Measurements from ENCODE around the gene NOL9.
"Not testable (repeated sequence)": the region's sequence is repeated elsewhere in the genome, so short reads cannot be mapped to it uniquely, and the experiment has no call there.

Gene NOL9

DNA sequence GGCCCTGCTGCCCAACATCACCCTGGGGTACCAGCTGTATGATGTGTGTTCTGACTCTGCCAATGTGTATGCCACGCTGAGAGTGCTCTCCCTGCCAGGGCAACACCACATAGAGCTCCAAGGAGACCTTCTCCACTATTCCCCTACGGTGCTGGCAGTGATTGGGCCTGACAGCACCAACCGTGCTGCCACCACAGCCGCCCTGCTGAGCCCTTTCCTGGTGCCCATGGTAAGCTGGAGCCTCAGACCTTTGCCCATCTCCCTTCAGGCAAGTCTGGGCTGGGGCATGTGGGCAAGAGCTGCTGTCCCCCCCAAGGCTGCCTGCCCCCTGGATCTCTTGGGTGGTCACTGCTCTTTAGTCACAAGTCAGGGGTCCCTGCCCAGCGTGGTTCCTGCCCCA is 16.7 kb upstream of the NOL9 start:
- FAIRE-seq, result no peak

DNA sequence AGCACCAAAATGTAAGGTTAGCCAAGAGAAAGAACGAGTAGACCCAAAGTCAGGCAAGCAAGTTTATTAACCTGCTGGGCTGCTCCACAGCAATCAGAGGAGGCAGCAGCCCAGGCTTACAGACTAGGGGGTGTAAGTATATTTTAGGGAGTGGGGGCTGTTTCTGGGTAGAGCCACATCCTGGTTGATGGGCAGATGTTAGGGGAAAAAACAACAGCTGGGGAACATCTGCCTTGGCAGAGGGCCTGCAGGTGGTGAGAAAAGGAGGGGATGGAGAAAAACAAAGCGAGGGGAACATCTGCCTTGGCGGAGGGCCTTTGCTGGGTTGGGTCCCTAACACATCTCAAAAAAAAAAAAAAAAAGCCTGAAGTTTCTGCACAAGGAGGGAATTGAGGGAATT is 15.8 kb upstream of the NOL9 start:
- FAIRE-seq, result no peak

DNA sequence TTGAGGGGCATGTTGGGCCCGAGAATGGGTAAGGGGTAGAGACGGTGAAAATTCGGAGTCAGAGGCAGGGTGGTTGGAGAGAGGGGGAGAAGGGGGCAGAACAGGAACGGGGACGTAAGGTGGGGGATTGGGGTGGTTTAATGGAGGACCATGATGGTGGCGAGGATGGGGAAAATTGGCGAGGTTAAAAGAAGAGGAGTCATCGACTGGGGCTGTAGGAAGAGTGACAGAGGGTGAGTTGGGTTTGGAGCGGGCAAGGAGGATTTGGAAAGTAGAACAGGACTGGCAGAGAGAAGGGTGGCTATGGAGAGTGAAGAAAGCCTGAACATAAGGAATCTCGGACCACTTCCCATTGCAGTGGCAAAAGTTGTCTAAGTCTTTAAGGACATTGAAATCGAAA is 14.7 kb upstream of the NOL9 start:
- FAIRE-seq, result no peak

DNA sequence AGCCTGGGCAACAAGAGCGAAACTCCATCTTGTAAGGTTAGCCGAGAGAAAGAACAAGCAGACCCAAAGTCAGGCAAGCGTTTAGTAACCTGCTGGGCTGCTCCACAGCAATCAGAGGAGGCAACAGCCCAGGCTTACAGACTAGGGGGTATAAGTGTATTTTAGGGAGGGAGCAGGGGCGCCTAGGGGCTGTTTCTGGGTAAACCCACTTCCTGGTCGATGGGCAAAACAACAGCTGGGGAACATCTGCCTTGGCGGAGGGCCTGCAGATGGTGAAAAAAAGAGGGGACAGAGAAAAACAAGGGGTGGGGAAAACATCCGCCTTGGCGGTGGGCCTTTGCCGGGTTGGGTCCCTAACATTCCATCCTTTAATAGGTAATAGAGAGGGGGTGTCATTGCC is 6.0 kb upstream of the NOL9 start:
- FAIRE-seq, result no peak

DNA sequence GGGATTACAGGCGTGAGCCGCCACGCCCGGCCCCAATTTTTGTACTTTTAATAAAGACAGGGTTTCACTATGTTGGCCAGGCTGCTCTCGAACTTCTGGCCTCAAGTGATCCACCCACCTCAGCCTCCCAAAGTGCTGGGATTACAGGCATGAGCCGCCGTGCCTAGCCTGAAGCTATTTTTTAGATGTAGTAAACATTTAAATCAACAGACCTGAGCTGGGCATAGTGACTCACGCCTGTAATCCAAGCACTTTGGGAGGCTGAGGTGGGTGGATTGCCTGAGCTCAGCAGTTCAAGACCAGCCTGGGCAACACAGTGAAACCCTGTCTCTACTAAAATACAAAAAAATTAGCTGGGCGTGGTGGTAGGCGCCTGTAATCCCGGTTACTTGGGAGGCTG is 4.8 kb upstream of the NOL9 start:
- FAIRE-seq, result not testable (repeated sequence)

DNA sequence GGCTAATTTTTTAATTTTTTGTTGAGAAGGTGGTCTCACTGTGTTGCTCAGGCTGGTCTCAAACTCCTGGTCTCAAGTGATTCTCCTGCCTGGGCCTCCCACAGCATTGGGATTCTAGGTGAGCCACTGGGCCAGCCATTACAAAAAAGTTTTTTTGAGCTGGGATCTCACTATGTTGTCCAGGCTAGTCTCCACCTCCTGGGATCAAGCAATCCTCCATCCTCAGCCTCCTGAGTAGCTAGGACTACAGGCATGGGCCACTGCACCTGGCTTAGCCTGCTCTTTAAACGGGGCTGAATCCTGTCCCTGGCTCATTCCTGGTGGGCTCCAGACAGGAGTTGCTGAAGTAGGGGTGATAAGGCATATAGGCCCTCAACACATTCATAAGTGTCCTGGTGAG is 3.3 kb upstream of the NOL9 start:
- no peak for FAIRE-seq

DNA sequence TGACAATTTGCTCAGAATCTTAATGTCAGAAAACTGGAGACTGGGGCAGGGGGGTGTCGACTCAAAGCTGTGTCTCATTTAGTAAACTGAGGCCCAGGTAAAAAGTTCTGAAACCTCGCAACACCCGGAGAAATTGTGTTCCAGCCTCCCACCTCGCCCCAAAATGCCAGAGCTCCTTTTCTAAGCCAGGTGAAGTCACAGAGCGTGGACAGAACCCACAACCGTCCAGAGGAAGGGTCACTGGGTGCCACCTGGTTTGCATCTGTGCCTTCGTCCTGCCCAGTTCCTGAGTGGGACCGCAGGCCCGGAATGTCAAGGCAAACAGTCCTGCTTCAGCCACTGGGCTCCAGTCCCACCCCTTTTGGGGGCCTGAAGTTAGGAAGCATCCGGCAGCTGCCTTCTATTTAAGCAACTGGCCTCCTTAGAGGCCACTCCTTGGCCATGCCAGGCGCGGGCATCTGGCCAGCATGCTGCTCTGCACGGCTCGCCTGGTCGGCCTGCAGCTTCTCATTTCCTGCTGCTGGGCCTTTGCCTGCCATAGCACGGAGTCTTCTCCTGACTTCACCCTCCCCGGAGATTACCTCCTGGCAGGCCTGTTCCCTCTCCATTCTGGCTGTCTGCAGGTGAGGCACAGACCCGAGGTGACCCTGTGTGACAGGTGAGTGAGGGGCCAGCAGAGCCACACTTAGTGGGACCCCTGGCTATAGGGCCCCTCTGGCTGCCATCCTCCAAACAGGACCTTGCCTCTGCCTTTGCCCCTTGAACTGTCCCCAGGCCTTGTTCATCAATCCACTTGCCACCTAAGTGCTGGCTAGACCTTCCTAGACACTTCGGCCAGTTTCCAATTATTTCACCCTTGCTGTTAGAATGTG is 830 bp upstream of the NOL9 start, which contains the start of gene TAS1R1:
Gene TAS1R1, plus strand, starts transcription at position 401 of the 872 bp plus-strand sequence. Its CDS starts 67 bp downstream, at position 468.
- FAIRE-seq, result no peak

DNA sequence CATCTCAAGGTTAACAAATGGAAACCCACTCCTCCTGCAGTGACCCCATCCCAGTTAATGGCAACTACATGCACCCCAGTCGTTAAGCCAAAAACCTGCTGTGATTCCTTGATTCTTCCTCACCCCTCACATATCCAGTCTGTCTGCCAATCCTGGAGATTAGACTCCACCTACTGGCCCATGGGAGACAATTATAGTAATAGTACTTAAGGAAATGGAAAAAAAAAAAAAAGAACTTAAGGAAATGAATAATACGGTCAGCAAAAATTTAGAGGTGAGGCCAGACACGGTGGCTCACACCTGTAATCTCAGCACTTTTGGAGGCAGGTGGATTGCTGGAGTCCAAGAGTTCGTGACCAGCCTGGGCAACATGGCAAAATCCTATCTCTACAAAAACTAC is 7.0 kb downstream of the NOL9 start:
- no peak for FAIRE-seq

DNA sequence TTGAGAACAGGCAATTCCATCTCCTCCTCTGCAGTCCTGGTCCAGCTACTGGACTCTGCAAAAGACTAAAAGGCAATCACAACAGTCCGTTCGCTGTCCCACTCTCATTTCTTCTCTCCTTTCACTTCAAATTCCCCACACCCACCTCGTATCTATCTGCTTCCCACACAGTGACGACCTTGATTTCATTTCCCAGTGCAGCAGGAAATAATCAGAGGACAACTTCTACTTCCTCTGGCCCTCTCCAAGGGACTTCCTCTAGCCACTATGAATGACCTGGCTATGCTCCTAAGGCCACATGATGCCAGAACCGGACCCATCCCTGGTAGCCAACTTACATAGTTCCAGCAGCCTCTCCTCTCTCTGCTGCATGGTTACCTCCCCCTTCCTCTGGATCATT is 8.0 kb downstream of the NOL9 start:
- FAIRE-seq, result no peak

DNA sequence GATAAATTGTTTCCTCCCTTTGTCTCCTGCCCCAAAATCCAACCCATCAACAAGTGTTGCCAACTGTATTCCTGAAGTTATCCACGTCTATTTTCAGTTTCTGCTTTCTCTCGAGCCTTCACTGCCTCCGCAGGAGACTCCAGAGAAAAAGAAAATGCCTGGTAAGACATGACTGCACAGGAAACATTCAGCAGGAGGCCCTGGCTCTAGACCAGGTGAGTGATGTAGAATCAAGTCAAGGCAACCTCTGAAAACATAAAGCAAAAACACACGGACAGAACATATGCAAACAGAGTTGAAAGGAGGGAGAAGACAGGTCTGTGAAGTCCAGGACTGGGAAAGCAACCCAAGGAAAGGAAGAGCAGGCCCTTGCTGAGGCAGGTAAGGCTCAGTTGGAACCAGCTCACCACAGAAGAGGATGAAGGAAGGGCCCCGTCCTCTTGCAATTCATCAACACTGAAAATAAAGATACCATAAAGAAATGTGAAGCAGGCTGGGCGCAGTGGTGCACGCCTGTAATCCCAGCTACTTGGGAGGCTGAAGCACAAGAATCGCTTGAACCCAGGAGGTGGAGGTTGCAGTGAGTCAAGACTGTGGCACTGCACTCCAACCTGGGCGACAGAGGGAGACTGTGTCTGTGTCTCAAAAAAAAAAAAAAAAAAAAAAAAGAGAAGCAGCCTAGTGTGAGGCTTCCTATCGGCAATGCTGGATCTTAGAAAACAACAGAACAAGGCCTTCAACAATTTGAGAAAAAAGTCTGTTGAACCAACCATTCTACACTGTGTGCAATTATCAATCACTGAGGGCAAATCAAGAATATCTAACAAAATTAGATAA is 8.8 kb downstream of the NOL9 start:
- FAIRE-seq, result no peak

DNA sequence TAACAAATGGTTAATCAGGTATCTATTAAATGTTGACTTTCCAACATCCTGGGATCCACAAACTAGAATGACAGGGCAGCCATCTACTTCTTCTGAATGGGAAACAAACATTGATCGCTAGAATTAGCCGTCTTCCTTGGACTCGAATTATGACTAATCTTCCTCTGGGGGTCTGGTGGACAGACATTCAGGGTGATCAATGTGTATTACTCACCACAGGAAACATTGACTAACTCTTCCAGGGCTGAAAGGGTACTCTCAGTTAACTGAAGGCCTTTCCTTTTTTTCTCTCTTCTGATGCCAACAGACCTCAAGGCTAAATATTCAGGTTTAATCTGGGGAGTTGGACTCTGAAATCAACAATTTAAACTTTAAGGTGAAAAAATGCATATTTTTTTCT is 9.5 kb downstream of the NOL9 start:
- no peak for FAIRE-seq

DNA sequence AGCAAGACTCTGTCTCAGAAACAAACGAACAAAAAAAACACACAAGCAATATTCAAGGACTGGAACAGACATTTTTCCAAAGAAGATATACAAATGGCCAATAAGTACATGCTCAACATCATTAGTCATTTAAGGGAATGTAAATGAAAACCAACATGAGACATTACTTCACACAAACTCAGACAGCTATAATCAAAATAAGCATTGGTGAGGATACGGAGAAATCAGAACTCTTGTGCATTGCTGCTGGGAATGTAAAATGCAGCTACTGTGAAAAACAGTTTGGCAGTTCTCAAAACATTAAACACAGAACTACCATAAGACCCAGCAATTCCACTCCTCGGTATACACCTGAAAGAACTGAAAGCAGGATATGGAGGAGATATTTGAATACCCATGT is 15.4 kb downstream of the NOL9 start:
- FAIRE-seq, result no peak

DNA sequence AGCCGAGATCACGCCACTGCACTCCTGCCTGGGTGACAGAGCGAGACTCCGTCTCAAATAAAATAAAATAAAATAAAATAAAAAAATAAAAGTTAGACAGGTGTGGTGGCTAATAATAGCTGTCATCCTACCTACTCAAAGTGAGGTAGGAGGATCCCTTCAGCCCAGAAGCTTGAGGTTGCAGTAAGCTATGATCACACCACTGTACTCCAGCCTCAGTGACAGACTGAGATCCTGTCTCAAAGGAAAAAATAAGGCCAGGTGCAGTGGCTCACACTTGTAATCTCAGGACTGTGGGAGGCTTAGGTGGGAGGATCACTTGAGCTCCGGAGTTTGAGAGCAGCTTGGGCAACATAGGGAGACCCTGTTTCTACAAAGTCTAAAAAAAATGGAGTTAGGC is 18.0 kb downstream of the NOL9 start:
- FAIRE-seq, result no peak

DNA sequence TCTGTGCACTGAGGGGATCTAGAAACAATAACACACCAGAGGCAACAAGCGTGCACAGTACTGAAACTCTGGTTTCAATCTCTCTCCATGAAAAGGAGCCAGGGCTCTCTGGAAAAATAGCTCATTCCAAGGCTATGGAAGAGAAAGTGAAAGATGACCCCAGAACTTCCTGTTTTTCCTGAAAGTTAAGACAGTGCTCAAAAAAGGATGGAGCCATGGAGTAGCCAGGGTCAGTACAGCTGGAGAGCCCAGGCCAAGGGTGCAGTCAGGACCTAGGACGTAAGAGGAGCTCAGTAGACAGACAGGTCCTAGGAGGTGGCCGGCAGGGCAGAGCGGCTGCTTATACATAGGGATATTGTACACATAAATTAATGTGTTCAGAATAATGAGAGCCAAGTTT is 19.1 kb downstream of the NOL9 start:
- no peak for FAIRE-seq

DNA sequence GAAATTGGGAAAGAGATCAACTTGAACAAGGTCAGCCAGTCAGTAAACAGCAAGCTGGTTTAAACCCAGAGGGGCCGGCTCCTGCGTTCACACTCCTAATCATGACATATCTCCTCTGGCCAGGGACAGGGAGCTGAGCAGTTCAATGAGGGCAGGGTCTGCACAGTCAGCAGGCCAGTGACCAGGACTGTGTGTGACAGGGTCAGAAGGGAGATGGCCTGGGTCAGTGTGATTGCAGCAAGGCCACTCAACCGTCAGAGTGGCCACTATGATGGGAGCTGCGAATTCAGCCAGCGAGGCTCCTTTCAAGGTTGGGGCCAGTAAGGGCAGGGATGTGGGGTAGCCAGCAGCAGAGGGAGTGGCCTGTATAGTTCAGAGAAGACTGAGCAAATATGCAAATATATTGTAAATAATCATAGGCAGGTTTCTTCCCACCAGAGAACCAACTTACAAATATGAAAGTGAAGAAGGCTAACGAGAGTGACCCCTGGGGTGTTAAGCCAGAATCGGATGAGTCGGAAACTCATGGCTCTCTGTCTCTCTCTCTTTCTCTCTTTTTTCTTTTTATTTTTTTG is 20.0 kb downstream of the NOL9 start:
- FAIRE-seq, result no peak

DNA sequence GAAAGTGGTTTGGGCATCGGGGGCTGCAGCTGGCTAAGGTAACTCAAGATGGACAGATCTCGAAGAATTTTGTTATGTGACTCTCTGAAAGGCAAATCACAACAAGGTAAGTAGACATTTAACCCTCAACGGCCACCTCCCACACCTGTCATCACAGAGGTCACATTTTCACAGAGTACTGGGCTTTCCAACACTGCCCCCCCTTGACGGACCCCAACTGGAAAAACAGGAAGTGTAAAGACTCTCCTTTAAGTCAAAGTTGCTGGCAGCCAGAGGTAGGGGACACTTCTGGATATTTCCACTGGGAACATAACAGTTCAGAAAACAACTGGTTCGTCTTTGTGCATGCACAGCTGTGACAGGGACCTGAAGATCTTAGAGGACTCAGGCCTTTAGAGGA is 22.3 kb downstream of the NOL9 start:
- no peak for FAIRE-seq

DNA sequence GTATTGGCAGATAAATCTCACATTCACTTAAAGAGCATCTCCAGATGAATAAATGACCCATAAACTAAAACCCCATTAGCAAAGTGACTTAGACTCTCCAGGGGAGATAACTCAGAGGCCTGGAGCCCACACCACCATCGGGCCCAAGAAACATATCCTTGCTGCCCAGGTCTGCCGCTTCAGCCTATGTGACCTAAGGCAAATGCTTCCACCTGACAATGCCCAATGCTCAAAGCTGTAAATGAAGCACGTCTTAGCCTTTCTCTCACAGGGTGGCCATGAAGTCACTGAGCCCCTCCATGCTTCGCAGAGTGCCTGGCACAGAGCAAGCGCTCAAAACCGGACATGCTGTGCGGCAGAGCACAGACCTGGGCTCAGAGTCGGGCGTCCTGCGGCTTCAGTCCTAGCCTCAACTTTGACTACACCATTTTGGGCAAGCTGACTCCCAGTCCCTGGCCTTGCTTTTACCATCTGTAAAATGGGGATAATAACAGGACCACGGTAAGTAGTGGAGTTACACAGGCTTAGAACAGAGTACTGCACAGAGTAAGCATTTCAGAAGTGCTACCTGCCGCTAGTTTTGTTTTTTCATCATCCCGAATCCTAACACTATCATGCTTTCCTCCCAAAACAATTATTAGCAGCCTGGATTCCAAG is 23.7 kb downstream of the NOL9 start:
- no peak for FAIRE-seq

DNA sequence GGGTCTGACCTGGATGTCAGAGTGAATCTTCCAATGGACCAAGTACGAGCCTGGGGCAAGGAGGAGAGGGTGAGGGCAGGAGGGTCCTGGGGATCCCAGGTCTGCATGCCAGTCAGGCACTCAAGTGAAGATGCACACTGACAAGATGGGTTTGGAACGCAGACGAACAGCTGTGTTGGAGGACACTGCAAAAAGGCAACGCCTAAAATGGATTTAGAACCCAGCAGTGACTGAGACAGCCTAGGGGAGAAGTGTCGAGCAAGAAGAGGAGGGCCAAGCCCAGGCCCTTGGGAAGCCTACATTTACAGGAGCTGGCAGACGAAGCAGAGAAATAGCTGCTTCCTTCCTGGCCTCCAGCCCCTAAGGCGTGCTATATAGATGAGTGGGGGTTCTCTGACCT is 25.8 kb downstream of the NOL9 start:
- no peak for FAIRE-seq

DNA sequence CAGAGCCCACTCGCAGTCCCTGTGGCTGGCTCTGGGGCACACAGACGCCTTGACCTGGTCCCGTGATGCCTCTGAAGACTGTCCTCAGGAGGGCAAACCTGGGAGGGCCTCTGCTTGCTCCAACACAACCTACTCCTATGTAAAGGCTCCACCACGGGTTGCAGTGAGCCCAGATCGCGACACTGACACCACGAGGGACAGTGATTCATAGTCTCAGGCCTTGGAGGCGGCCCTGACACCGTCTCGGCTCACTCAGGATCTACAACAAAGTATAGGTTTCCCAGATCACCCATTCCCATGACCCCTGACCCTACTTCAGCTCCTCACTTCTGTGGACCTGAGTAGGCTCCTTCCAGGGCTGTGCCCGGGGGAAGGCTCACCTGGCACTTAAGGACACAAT is 28.0 kb downstream of the NOL9 start:
- no peak for FAIRE-seq

DNA sequence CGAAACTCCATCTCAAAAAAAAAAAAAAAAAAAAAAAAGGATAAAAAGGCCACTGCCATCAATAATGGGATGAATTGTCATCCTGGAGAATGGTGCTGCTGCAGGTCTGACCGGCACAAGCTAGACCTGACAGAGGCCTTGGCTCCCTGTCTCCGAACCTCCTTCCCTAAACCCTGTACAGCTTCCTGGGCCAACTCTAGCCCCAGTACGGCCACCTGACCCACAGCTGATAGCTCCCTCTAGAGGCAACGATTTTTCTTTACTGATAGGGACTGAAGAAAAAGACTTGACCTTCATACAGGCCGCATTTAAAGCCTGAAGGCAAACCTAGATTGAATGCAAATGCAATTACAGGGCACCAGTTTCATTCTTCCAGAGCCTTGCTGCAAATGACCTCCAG is 30.7 kb downstream of the NOL9 start:
- FAIRE-seq, result no peak

DNA sequence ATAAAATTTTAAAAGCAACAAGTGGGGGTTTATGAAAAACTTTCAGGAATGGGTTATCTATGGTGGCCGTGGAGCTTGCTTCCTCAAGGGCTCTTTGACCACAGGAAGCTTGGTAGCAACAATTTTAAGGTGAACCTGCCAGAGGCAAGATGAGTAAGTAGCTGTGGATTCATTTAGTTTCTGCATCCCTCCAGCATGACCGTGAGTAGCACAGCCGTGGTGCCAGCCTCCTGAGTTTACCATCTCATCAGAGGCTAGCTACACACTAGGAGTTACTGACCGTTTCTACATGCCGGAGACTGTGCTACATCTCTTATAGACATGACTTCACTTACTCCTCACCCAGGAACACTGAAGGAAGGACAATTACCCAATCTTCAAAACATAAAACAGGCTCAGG is 32.8 kb downstream of the NOL9 start:
- no peak for FAIRE-seq

DNA sequence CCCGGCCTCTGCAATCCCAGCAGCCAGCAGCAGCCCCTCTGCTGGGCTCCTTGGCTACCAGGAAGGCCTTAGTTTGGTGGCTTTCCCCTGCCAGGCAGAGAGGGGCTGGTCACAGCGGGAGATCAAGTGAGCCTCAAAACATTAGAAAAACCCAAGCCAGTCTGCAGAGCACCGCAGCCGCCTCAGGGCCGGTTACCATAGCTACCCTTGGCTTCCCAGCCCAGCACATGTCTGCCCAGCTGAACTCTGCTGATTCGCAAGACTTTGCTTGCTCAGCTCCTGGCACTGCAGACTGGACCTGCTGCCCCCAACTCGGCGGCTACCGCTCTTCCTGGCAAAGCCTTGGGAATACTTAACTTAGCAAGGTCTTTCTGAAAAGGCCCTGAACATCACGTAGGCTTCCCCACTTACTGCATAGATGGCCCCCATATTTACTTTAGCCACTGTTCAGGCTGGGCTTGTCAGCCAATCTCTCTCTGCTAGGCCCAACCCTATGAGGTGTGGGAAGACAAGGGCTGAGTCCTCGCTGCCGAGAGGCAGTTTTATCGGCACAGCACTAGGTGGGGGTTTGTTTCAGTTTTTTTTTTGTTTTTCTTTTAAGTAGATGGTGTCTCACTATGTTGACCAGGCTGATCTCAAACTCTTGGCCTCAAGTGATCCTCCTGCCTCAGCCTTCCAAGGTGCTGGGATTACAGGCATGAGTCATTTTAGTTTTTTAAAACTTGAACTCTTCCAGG is 34.2 kb downstream of the NOL9 start:
- FAIRE-seq, result peak; percentile 30

All from islet of Langerhans (tissue), 1 donor.